Lung microvascular endothelial cell (primary cell): Measurements from ENCODE around the gene OTOP1. TPM values are rescaled to one million over a fixed set of nuclear protein-coding genes. Genes with fewer than 3 reads are reported as not detected.
"Not testable (repeated sequence)": the region's sequence is repeated elsewhere in the genome, so short reads cannot be mapped to it uniquely, and the experiment has no call there.

Experiments used
- DNase-seq, 2 donors: peaks; one replicate each; pipeline versions ENCODE4 v3.0.0 to v3.0.0-alpha.2; 2010; ENCODE audit warnings: low read depth in 2 of 2
- total RNA-seq: library from RNA; depleted of rRNA; stranded (reverse); fragments of >200 nt; gene quantifications from 2 replicates; pipeline ENCODE4 v1.2.1, GENCODE V29; 2014

Gene OTOP1
- total RNA-seq, 1 donor from 2014 or later: not detected

GRCh38 chr4:4164532-4165173 lies 62.1 kb downstream of the OTOP1 start:
- not testable (repeated sequence) for DNase-seq

GRCh38 chr4:4162186-4162585 lies 64.5 kb downstream of the OTOP1 start:
- not testable (repeated sequence) for DNase-seq

- not testable (repeated sequence) for DNase-seq
These were observed 65.6 kb downstream of the OTOP1 start for GRCh38 chr4:4160956-4161665.

- DNase-seq: peak in 1 of 2 donors; percentile 48
These were observed 81.1 kb downstream of the OTOP1 start for GRCh38 chr4:4145622-4146021.

GRCh38 chr4:4143376-4143775 lies 83.4 kb downstream of the OTOP1 start:
- DNase-seq: not testable (repeated sequence)

- not testable (repeated sequence) for DNase-seq
These were observed 84.0 kb downstream of the OTOP1 start for GRCh38 chr4:4142679-4143078.

- not testable (repeated sequence) for DNase-seq
These were observed 85.5 kb downstream of the OTOP1 start for GRCh38 chr4:4141186-4141585.

Other genes with a start within 250 kb of the OTOP1 start
- gene TMEM128, start 21.3 kb upstream of the OTOP1 start, total RNA-seq: 14.6 and 16.3 TPM in 2 replicates
- gene LYAR, start 63.2 kb upstream of the OTOP1 start, total RNA-seq: 7.6 and 9.9 TPM in 2 replicates
- 2.4 and 3.2 TPM in 2 replicates for gene ZBTB49, start 63.3 kb upstream of the OTOP1 start, total RNA-seq
- 0.87 TPM in 1 of 2 replicates, not detected in the other for gene NSG1, start 160.2 kb upstream of the OTOP1 start, total RNA-seq